Adrenal gland (tissue), 5 donors: Measurements from ENCODE around the gene CPT1A.

Experiments used
- CTCF ChIP-seq, 6 experiments: fragments of 450-650 bp in 4 of 6; fragments of 200-600 bp in 2 of 6; sonication (generic) in 1 of 6; IDR thresholded peaks; 1 replicate in 5 of 6; 2 replicates in 1 of 6; pipeline versions ENCODE4 v1.5.1 to v1.8.0; 2016 to 2021; ENCODE audit warnings: antibody characterized with exemption in 6 of 6, mild to moderate bottlenecking in 2 of 6, moderate library complexity in 1 of 6
- POLR2A ChIP-seq, 2 donors: fragments of 450-650 bp; IDR thresholded peaks; one replicate each; pipeline ENCODE4 v1.6.1; 2017; ENCODE audit warnings: antibody characterized with exemption in 2 of 2, mild to moderate bottlenecking in 2 of 2, moderate library complexity in 1 of 2
- donor health status: DM: no; HTN: no; CAD: no.

GRCh38 chr11:68721075-68721474, 120.6 kb downstream of the CPT1A start:
- TF ChIP-seq CTCF (IDR thresholded peaks at IDR 0.05) (no peak), POLR2A (IDR thresholded peaks at IDR 0.05) (no peak)
